HFFc6 (cell line): ENCODE results near the gene CTDSP1. TPM values are rescaled to one million over a fixed set of nuclear protein-coding genes. Genes with fewer than 3 reads are reported as not detected.

ENCODE experiments used
- DNase-seq: peaks from one replicate; pipeline ENCODE4 v3.0.0-alpha.2; 2018
- H3K27ac Mint-ChIP-seq: 2 replicates; pipeline ENCODE4 v1.8.0; 2020; ENCODE audit warnings: mild to moderate bottlenecking, mixed read lengths
- H3K27me3 Mint-ChIP-seq: 2 replicates; pipeline ENCODE4 v1.8.0; 2021; ENCODE audit warnings: mild to moderate bottlenecking, moderate library complexity, mixed read lengths; ENCODE audit not compliant: insufficient read depth
- H3K36me3 Mint-ChIP-seq: 2 replicates; pipeline ENCODE4 v1.8.0; 2021; ENCODE audit warnings: low read depth, mixed read lengths
- H3K4me1 Mint-ChIP-seq: 2 replicates; pipeline ENCODE4 v1.8.0; 2020; ENCODE audit warnings: low read depth, mixed read lengths
- H3K4me3 Mint-ChIP-seq: 2 replicates; pipeline ENCODE4 v1.8.0; 2020; ENCODE audit warnings: mild to moderate bottlenecking, moderate library complexity, mixed read lengths
- H3K9me3 Mint-ChIP-seq: 2 replicates; pipeline ENCODE4 v1.8.0; 2020; ENCODE audit warnings: mild to moderate bottlenecking, mixed read lengths
- total RNA-seq, 6 experiments: library from RNA; stranded (reverse); fragmentation: NEBNext Ultra II Directional; extraction: Animal tissue kit (Norgen Biotek cat#: 25700); gene quantifications; 2 replicates in 1 of 6; 3 replicates in 5 of 6; pipeline ENCODE4 v1.2.3, GENCODE V29; 2021
- TF ChIP-seq, protein P1 (sequence below): fragments of 200-600 bp; sonication (generic); IDR thresholded peaks from 2 replicates; pipeline ENCODE4 v1.5.0; 2021; ENCODE audit warnings: antibody characterized with exemption, mild to moderate bottlenecking

The CTDSP1 gene
- total RNA-seq, 6 experiments from 2014 or later: 72.0 to 82.0 (median 75.5) TPM

DNA sequence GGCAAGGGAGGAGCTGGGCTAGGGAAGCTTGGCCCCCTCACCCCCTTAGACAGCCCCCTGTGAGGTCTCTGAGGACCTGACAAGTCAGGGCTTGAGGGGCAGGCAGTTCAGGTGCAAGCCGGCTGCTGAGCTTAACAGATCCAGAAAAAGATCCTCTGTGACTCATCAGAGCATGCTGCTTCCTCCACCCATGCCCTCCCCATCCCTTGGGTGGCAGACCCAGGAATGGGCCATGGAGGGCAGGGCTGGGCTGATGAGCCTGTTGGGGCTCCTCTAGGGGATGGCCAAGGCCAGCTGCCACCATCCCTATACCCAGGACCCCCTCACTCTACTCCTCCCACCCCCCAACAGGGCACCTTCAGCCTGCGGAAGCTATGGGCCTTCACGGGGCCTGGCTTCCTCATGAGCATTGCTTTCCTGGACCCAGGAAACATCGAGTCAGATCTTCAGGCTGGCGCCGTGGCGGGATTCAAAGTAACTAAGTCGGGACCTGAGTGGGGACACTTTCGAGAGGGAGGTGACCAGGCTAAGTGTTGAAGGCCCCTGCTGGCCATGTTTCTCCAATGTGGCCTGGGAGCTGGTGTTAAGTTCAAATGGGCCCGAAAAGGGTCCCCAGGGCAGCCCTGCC, 15.7 kb upstream of the CTDSP1 start:
- peaks cover 18% of the 10 kb centered on the region for H3K27me3 Mint-ChIP-seq
- TF ChIP-seq, protein P1, sequence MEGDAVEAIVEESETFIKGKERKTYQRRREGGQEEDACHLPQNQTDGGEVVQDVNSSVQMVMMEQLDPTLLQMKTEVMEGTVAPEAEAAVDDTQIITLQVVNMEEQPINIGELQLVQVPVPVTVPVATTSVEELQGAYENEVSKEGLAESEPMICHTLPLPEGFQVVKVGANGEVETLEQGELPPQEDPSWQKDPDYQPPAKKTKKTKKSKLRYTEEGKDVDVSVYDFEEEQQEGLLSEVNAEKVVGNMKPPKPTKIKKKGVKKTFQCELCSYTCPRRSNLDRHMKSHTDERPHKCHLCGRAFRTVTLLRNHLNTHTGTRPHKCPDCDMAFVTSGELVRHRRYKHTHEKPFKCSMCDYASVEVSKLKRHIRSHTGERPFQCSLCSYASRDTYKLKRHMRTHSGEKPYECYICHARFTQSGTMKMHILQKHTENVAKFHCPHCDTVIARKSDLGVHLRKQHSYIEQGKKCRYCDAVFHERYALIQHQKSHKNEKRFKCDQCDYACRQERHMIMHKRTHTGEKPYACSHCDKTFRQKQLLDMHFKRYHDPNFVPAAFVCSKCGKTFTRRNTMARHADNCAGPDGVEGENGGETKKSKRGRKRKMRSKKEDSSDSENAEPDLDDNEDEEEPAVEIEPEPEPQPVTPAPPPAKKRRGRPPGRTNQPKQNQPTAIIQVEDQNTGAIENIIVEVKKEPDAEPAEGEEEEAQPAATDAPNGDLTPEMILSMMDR: no peak
- H3K27ac Mint-ChIP-seq: no peak overlapping the region
- no peak overlapping the region for H3K4me3 Mint-ChIP-seq
- H3K9me3 Mint-ChIP-seq: no peaks in the 10 kb centered on the region
- peaks cover 16% of the 10 kb centered on the region for H3K4me1 Mint-ChIP-seq
- H3K36me3 Mint-ChIP-seq: no peaks in the 10 kb centered on the region
- DNase-seq: no peak

DNA sequence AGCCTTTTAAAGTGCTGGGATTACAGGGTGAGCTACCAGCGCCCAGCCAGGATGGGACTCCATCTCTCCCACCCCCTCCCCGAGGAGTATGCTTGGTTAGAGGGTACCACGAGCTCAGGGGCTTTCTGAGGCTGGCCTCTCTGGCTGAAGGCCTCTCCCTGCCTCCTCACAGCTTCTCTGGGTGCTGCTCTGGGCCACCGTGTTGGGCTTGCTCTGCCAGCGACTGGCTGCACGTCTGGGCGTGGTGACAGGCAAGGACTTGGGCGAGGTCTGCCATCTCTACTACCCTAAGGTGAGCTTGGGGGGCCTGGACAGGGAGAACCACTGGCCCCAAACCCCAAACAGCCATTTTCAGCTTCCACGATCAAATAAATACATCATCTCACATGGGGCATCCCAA, 14.7 kb upstream of the CTDSP1 start:
- H3K27ac Mint-ChIP-seq: no peak overlapping the region
- H3K27me3 Mint-ChIP-seq: peaks cover 18% of the 10 kb centered on the region
- H3K9me3 Mint-ChIP-seq: no peaks in the 10 kb centered on the region
- H3K36me3 Mint-ChIP-seq: no peaks in the 10 kb centered on the region
- peaks cover 16% of the 10 kb centered on the region for H3K4me1 Mint-ChIP-seq
- TF ChIP-seq, protein P1: no peak
- no peak for DNase-seq
- no peak overlapping the region for H3K4me3 Mint-ChIP-seq

DNA sequence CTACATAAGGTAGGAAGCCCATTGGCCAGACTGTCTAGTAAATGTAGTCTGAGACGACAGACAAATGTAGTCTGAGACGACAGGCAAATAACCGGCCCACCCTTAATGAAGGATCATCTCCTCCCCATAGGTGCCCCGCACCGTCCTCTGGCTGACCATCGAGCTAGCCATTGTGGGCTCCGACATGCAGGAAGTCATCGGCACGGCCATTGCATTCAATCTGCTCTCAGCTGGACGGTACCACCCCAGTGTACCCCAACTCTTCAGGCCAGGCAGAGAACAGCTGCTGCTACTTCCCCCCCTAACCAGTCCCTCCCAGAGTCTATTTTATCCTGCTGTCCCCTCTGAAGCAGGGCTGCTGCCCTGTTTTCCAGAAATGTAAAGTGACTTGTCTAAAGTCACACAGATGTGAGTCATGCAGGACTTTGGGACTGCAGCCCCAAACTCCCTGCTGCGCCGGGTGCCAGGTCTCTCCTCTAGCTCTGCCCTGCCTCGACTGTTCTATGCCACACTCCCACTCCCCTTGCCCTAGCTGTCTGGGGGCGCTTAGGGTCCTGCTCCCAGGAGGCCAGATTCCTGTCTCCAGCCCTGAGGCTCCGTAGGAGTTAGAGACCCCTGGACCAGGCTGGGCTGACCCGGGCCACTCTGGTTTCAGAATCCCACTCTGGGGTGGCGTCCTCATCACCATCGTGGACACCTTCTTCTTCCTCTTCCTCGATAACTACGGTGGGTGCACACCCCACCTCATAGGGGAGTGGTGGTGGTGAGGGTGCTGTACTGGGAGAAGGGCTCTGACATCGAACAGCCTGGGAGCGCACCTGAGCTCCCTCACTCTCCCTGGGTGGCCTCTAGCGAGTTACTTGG, 12.9 kb upstream of the CTDSP1 start:
- peak overlapping the region; percentile 81; the same call in 1 of the 2 replicates for H3K4me3 Mint-ChIP-seq
- H3K36me3 Mint-ChIP-seq: no peaks in the 10 kb centered on the region
- H3K27ac Mint-ChIP-seq: no peak overlapping the region
- no peak for DNase-seq
- peaks cover 16% of the 10 kb centered on the region for H3K4me1 Mint-ChIP-seq
- peaks cover 15% of the 10 kb centered on the region for H3K27me3 Mint-ChIP-seq
- H3K9me3 Mint-ChIP-seq: no peaks in the 10 kb centered on the region
- TF ChIP-seq, protein P1: no peak

DNA sequence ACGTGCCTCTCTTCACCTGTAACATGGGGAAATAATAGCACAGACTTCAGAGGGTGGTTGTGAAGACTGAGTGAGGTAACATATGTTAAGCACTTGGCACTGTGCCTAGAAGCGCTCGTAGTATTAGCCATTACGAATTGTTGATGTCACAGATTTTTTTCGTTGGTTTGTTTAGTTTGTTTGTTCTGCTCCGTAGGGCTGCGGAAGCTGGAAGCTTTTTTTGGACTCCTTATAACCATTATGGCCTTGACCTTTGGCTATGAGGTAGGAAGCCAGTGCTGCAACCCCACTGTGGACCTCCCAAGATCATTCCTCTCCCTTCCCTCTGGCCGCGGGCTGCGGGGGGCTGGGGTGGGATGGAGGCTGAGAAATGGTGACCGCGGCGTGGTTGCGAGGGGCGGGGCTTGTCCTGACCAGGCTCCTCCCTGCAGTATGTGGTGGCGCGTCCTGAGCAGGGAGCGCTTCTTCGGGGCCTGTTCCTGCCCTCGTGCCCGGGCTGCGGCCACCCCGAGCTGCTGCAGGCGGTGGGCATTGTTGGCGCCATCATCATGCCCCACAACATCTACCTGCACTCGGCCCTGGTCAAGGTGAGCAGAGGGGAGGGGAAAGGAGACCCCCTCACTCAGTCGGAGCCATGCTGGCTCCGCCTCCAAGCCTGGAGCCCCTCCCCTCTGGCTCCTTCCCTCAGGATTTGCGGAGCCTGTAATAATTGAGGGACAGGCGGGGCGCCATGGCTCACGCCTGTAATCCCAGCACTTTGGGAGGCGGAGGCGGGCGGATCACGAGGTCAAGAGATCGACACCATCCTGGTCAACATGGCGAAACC, 12.1 kb upstream of the CTDSP1 start:
- H3K27ac Mint-ChIP-seq: 0 out of 2 replicates have a peak overlapping the region, but pooled peaks have one; percentile 26
- H3K9me3 Mint-ChIP-seq: no peaks in the 10 kb centered on the region
- H3K27me3 Mint-ChIP-seq: peaks cover 6% of the 10 kb centered on the region
- peak; percentile 57 for DNase-seq
- H3K36me3 Mint-ChIP-seq: no peaks in the 10 kb centered on the region
- peaks cover 16% of the 10 kb centered on the region for H3K4me1 Mint-ChIP-seq
- peak overlapping the region; percentile 81 for H3K4me3 Mint-ChIP-seq
- TF ChIP-seq, protein P1: no peak

DNA sequence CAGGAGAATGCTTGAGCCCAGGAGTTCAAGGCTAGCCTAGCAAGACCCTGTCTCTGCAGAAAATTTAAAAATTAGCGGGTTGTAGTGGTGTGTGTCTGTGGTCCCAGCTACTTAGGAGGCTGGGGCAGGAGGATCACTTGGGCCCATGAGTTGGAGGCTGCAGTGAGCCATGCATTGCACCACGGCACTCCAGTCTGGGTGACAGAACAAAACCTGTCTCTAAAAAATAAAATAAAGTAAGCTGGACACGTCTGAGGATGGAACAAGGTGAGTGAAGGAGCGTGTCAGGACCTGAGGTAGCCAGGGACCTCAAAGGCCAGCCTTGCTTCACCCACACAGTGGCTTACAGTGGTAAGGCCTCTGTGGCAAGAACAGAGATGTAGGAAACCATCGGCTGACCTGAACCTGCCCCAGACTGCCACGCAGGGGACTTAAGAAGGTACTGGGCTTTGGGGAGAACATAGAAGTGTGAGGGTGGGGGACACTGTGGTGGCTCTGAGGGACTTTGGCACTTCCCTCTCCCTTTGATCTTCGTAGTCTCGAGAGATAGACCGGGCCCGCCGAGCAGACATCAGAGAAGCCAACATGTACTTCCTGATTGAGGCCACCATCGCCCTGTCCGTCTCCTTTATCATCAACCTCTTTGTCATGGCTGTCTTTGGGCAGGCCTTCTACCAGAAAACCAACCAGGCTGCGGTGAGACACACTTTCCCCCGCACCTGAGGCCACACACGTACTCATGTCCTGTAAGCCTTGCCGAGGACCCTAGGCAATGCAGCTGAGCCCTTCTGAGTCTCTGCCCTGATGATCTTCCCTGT, 10.1 kb upstream of the CTDSP1 start:
- Mint-ChIP-seq H3K4me1 (peaks cover 9% of the 10 kb centered on the region), H3K36me3 (no peaks in the 10 kb centered on the region), H3K27me3 (peaks cover 5% of the 10 kb centered on the region), H3K4me3 (no peak overlapping the region), H3K9me3 (no peaks in the 10 kb centered on the region), H3K27ac (no peak overlapping the region)
- DNase-seq: no peak
- TF ChIP-seq, protein P1: no peak
